Astrocyte (in vitro differentiated cells and primary cell): ENCODE results near the gene KLHDC10. TPM values are rescaled to one million over a fixed set of nuclear protein-coding genes. Genes with fewer than 3 reads are reported as not detected.
A peak's percentile ranks its signal among the peaks of the same experiment; 100 is the strongest.
"Not testable (repeated sequence)": the region's sequence is repeated elsewhere in the genome, so short reads cannot be mapped to it uniquely, and the experiment has no call there.

Experiments
- DNase-seq: peaks from one replicate; pipeline ENCODE4 v3.0.0-alpha.2; 2010; ENCODE audit warnings: low read depth
- FAIRE-seq: peaks from 2 replicates; lab custom pipeline; 2011; peaks lifted over from hg19 to GRCh38; lab: Jason Lieb, UNC
- H2AFZ ChIP-seq: 2 replicates; pipeline ENCODE4 v1.6.0; 2012; ENCODE audit warnings: low read depth, low read length, inconsistent platforms
- H3K27ac ChIP-seq: 2 replicates; pipeline ENCODE4 v1.5.1; 2011; ENCODE audit warnings: low read depth, low read length, inconsistent platforms
- H3K27me3 ChIP-seq: 2 replicates; pipeline ENCODE4 v1.6.0; 2011; ENCODE audit warnings: low read length, inconsistent platforms; ENCODE audit not compliant: insufficient read depth
- H3K36me3 ChIP-seq: 2 replicates; pipeline ENCODE4 v1.5.1; 2011; ENCODE audit warnings: low read length, inconsistent platforms; ENCODE audit not compliant: insufficient read depth
- H3K4me1 ChIP-seq: 2 replicates; pipeline ENCODE4 v1.5.1; 2011; ENCODE audit warnings: low read length, inconsistent platforms; ENCODE audit not compliant: insufficient read depth
- H3K4me2 ChIP-seq: 2 replicates; pipeline ENCODE4 v1.6.0; 2012; ENCODE audit warnings: low read length, inconsistent platforms
- H3K4me3 ChIP-seq: 2 replicates; pipeline ENCODE4 v1.5.1; 2011; ENCODE audit warnings: low read depth, mild to moderate bottlenecking, low read length, inconsistent platforms; ENCODE audit not compliant: insufficient read depth
- H3K79me2 ChIP-seq: 2 replicates; pipeline ENCODE4 v1.6.0; 2012; ENCODE audit warnings: mild to moderate bottlenecking, low read length, inconsistent platforms; ENCODE audit not compliant: insufficient read depth
- H3K9ac ChIP-seq: 2 replicates; pipeline ENCODE4 v1.6.0; 2012; ENCODE audit warnings: mild to moderate bottlenecking, low read length, inconsistent platforms
- H3K9me3 ChIP-seq: 2 replicates; pipeline ENCODE4 v1.5.1; 2012; ENCODE audit warnings: low read depth, mild to moderate bottlenecking, low read length, inconsistent platforms; ENCODE audit not compliant: insufficient read depth
- H4K20me1 ChIP-seq: 2 replicates; pipeline ENCODE4 v1.6.0; 2012; ENCODE audit warnings: low read length, inconsistent platforms; ENCODE audit not compliant: insufficient read depth
- H3K27ac Mint-ChIP-seq: one replicate; pipeline ENCODE4 v1.8.0; 2021; ENCODE audit warnings: mild to moderate bottlenecking, mixed read lengths; ENCODE audit not compliant: unreplicated experiment
- H3K27me3 Mint-ChIP-seq: one replicate; pipeline ENCODE4 v1.8.0; 2021; ENCODE audit warnings: low read depth, mixed read lengths; ENCODE audit not compliant: unreplicated experiment
- H3K36me3 Mint-ChIP-seq: one replicate; pipeline ENCODE4 v1.8.0; 2021; ENCODE audit warnings: low read depth, mixed read lengths; ENCODE audit not compliant: unreplicated experiment
- H3K4me1 Mint-ChIP-seq: one replicate; pipeline ENCODE4 v1.8.0; 2021; ENCODE audit warnings: low read depth, mixed read lengths; ENCODE audit not compliant: unreplicated experiment
- H3K4me3 Mint-ChIP-seq: one replicate; pipeline ENCODE4 v1.8.0; 2021; ENCODE audit warnings: mild to moderate bottlenecking, moderate library complexity, mixed read lengths; ENCODE audit not compliant: unreplicated experiment
- H3K9me3 Mint-ChIP-seq: one replicate; pipeline ENCODE4 v1.8.0; 2021; ENCODE audit warnings: mild to moderate bottlenecking, mixed read lengths; ENCODE audit not compliant: unreplicated experiment
- CTCF ChIP-seq: IDR thresholded peaks from 2 replicates; pipeline ENCODE4 v1.5.1; 2011; ENCODE audit warnings: low read depth, mild to moderate bottlenecking, inconsistent platforms, low read length, moderate library complexity; ENCODE audit not compliant: insufficient read depth
- EZH2 ChIP-seq: IDR thresholded peaks from 2 replicates; pipeline ENCODE4 v1.6.1; 2012; ENCODE audit warnings: mild to moderate bottlenecking, low read length, inconsistent platforms; ENCODE audit not compliant: insufficient read depth
- total RNA-seq: library from RNA; stranded (reverse); gene quantifications from 2 replicates; pipeline ENCODE4 v1.2.1, GENCODE V29; 2021

The KLHDC10 gene
- total RNA-seq, 1 donor from 2014 or later, result 33.2 TPM

- no peak for FAIRE-seq
- no peaks in the 10 kb centered on the region for H3K4me1 Mint-ChIP-seq
- Histone ChIP-seq H3K4me2 (no peak overlapping the region), H3K4me3 (no peak overlapping the region), H3K79me2 (no peaks in the 10 kb centered on the region), H3K27me3 (no peaks in the 10 kb centered on the region), H2AFZ (no peak overlapping the region), H4K20me1 (no peaks in the 10 kb centered on the region), H3K27ac (no peak overlapping the region), H3K4me1 (no peaks in the 10 kb centered on the region), H3K36me3 (no peaks in the 10 kb centered on the region), H3K9ac (no peak overlapping the region), H3K9me3 (no peaks in the 10 kb centered on the region)
- DNase-seq, result no peak
- H3K9me3 Mint-ChIP-seq, result no peaks in the 10 kb centered on the region
- no peak overlapping the region for H3K27ac Mint-ChIP-seq
- no peak overlapping the region for H3K4me3 Mint-ChIP-seq
- TF ChIP-seq EZH2, result no peak
- no peaks in the 10 kb centered on the region for H3K27me3 Mint-ChIP-seq
- no peaks in the 10 kb centered on the region for H3K36me3 Mint-ChIP-seq
Measured at GRCh38 chr7:130062246-130062645, 8.1 kb upstream of the KLHDC10 start.

- Histone ChIP-seq H3K4me2 (no peak overlapping the region), H3K4me1 (no peaks in the 10 kb centered on the region), H3K9me3 (no peaks in the 10 kb centered on the region), H3K4me3 (no peak overlapping the region), H4K20me1 (no peaks in the 10 kb centered on the region), H3K9ac (no peak overlapping the region), H3K27ac (no peak overlapping the region), H3K36me3 (no peaks in the 10 kb centered on the region), H3K27me3 (no peaks in the 10 kb centered on the region), H2AFZ (no peak overlapping the region), H3K79me2 (no peaks in the 10 kb centered on the region)
- Mint-ChIP-seq H3K4me3 (no peak overlapping the region), H3K27ac (no peak overlapping the region), H3K36me3 (no peaks in the 10 kb centered on the region), H3K4me1 (no peaks in the 10 kb centered on the region), H3K27me3 (no peaks in the 10 kb centered on the region), H3K9me3 (no peaks in the 10 kb centered on the region)
- DNase-seq (no peak), FAIRE-seq (no peak)
- TF ChIP-seq EZH2 (no peak), CTCF (peak; percentile 74)
Measured at GRCh38 chr7:130063036-130063435, 7.3 kb upstream of the KLHDC10 start.

GRCh38 chr7:130064580-130064926, 5.8 kb upstream of the KLHDC10 start:
- FAIRE-seq, H3K4me1 Mint-ChIP-seq: not testable (repeated sequence)

More at GRCh38 chr7:130064580-130064926, 5.8 kb upstream of the KLHDC10 start:
- H3K9me3 ChIP-seq, H3K4me1 ChIP-seq, H3K4me2 ChIP-seq, H3K27me3 Mint-ChIP-seq, H3K27ac ChIP-seq, DNase-seq, H3K4me3 Mint-ChIP-seq, H3K27me3 ChIP-seq, H2AFZ ChIP-seq, H3K9ac ChIP-seq, H3K4me3 ChIP-seq, H3K36me3 Mint-ChIP-seq, H3K9me3 Mint-ChIP-seq, H3K27ac Mint-ChIP-seq, H4K20me1 ChIP-seq, H3K36me3 ChIP-seq, H3K79me2 ChIP-seq: not testable (repeated sequence)
